GM12872 (cell line): Measurements from ENCODE around the gene CHRM1.

Experiments used
- TF ChIP-seq, protein P1 (sequence below): IDR thresholded peaks from 3 replicates; pipeline ENCODE4 v1.5.1; 2011; ENCODE audit warnings: low read depth, mild to moderate bottlenecking, low read length, moderate library complexity; ENCODE audit not compliant: insufficient read depth

The CHRM1 gene

DNA sequence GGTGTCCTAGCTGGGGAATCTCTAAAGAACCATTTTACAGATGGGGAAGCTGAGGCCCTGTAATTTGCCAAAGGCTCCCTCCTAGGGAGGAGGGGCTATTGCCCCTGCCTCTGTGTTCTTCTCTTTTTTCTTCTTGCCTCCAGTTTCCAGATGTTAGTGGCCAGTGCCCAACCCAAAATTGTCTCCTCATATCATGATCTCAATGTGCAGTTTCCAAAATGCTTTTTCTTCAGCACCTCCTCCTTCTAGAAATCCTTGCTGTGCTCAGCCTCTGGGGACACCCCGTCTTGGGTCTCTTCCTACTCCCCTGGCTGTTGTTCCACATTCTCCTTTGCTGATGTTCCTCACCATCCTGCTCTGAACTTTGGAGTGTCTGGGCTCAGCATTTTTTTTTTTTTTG lies 9.5 kb upstream of the CHRM1 start:
- TF ChIP-seq, protein P1, sequence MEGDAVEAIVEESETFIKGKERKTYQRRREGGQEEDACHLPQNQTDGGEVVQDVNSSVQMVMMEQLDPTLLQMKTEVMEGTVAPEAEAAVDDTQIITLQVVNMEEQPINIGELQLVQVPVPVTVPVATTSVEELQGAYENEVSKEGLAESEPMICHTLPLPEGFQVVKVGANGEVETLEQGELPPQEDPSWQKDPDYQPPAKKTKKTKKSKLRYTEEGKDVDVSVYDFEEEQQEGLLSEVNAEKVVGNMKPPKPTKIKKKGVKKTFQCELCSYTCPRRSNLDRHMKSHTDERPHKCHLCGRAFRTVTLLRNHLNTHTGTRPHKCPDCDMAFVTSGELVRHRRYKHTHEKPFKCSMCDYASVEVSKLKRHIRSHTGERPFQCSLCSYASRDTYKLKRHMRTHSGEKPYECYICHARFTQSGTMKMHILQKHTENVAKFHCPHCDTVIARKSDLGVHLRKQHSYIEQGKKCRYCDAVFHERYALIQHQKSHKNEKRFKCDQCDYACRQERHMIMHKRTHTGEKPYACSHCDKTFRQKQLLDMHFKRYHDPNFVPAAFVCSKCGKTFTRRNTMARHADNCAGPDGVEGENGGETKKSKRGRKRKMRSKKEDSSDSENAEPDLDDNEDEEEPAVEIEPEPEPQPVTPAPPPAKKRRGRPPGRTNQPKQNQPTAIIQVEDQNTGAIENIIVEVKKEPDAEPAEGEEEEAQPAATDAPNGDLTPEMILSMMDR: no peak

- TF ChIP-seq, protein P1: no peak
Observed at GRCh38 chr11:62930157-62930556, 9.0 kb upstream of the CHRM1 start.

DNA sequence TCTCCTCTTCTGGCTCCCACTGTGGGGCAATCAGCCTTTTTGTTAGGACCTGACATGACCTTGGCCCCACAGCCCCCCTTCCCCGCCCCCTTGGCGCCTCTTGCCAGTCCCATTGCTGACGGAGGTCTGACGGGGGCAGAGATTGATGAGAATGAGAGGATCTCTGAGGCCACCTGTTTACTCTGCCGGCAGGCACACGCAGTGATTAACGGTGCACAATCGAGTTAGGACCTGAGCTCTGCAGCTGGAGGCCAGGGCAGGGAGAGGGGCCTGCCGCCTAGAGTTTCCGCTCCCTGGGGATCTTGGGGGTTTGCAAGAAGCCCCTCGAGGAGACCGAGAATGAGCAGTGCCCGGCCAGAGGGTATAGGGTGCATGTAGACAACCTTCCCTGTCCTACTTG lies 6.8 kb upstream of the CHRM1 start:
- TF ChIP-seq, protein P1: no peak

DNA sequence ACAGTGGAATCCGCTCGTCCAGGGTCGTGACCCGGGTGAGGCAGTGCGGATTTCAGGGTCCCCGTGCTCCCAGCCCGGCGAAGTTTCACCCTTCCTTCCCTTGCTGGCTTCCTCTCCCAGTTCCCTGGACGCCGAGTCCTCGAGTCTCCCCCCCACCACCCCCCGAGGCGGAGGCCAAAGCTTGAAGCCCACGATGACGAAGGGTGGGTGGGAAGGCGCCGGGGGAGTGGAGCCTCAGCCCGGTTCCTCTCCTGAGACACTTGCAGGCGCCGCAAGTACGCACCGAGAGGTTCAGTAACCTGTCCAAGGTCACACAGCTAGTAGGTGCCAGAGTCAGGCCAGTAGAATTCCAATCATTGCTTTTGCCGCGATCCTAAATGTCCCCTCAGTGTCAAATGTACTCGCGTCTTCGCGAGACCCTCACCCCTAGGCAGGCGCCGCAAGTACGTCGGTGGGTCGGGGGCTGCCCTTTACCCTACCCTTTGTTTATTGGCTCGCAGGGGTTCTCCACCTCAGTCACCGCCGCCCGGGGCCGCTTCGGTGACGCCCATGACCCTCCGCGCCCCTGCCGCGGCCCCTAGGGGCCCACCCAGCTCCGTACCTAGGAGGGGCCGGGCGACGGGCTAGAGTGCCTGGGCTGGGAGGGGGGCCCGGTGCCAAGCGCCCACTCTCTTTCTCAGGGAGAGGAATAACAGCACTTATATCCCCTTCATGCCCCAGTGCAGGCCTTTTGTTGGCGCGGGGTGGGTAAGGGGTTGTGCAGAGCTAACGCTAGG lies 5.7 kb upstream of the CHRM1 start:
- TF ChIP-seq, protein P1: no peak

GRCh38 chr11:62925745-62926679 lies 4.8 kb upstream of the CHRM1 start:
- TF ChIP-seq, protein P1: no peak

DNA sequence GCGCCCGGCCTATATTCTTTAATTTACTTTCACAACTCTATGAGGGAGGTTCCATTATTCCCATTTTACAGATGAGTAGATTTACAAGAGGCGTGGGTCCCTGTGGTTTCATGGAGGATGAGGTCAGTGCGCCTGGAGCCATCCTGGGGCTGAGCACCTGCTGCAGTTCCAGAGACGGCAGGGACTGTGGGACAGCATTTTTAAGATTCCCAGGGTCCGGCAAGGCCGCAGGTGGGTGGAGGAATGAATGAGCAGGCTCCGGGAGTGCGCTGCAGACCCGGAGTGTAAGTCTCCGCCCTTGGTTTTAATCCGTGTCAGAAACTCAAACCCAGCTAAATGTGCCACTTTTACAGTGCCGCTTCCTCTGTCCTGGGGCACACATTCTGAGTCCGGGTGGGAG lies 4.1 kb upstream of the CHRM1 start:
- TF ChIP-seq, protein P1: no peak
